ENCODE results near the gene PRR19.
"Not testable (repeated sequence)": the region's sequence is repeated elsewhere in the genome, so short reads cannot be mapped to it uniquely, and the experiment has no call there.

PRR19 gene

DNA sequence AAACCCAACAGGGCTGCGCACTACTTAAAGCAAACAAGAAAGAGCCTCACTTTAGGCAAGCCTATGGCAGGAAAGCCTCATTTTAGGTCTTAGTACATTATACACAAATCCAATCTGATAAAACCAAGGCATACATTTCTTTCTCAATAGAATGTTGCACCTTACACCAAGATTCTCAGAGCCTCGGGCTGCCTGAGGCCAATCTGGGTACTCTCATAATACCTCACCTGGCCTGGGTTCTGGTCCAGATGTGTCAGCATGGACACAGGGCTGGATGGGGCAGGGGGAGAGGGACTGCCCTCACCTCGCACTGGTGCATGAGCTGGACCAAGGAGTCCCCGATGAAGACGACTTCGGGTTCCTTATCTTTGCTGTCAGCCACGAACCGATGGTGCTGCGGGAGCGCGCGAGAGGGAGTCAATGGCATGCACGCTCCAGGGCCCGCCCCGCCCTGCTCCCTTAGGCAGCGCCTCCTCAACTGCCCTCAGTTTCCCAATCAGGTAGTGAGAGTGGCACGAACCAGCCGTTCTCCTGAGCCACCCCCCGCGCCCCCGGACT, at the start of gene PRR19:
TSS of gene PRR19 (plus strand) at position 487 of the 558 bp plus-strand sequence. CDS start 7,453 bp downstream, outside the sequence.
- no peak for DNase-seq (ENCODE audit: low spot score)

GRCh38 chr19:42252365-42253244, 49.3 kb upstream of the PRR19 start:
- no peak for DNase-seq (ENCODE audit: low spot score)

DNA sequence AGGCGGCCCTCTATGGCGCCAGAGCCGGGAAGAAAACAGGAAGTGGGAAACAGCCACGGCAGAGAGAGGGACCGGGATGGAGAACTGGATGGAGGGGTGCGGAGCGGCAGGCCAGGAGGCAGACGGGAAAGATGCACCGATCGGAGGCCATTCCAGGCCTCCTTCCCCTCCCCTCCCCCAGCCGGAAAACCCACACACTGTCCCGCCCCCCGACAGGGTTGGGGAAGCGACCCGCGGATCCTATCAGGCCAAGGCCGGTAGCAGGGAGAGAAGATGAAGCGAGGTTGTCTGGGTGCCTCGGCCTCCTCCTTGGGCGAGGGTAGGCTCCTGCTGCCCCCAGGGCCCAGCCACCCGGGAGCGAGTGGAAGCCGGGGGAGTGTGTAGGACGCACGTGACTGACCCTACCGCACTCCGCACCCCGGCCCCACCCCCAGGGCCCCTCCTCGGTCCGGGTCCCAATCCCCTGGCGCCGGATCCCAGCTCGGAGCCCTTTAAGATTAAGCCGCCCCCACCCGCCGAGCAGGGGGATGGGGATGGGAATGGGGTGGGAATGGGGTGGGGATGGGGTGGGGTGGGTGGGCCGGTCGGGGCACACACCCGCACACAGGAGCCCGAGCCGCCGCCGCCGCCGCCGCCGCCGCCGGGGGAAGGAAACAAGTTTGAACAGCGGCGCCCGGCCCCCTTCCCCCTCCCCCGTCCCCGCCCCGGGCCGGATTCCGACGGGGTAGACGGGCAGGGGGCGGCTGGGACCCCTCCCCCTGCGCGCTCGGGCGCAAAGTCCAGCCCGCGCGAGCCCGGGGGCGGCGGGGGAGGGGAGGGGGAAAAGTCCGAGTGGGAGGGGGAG, 48.5 kb upstream of the PRR19 start:
- DNase-seq (ENCODE audit: low spot score), result peak; percentile 84

- DNase-seq (ENCODE audit: low spot score), result peak; percentile 73
Observed at GRCh38 chr19:42254089-42254849, 47.7 kb upstream of the PRR19 start.

GRCh38 chr19:42254850-42255765, 46.8 kb upstream of the PRR19 start, which contains the start of gene ERF:
Gene ERF (minus strand): TSS chr19:42255128. CDS start chr19:42254999, 129 bp downstream.
- peak; percentile 97 for DNase-seq (ENCODE audit: low spot score)

DNA sequence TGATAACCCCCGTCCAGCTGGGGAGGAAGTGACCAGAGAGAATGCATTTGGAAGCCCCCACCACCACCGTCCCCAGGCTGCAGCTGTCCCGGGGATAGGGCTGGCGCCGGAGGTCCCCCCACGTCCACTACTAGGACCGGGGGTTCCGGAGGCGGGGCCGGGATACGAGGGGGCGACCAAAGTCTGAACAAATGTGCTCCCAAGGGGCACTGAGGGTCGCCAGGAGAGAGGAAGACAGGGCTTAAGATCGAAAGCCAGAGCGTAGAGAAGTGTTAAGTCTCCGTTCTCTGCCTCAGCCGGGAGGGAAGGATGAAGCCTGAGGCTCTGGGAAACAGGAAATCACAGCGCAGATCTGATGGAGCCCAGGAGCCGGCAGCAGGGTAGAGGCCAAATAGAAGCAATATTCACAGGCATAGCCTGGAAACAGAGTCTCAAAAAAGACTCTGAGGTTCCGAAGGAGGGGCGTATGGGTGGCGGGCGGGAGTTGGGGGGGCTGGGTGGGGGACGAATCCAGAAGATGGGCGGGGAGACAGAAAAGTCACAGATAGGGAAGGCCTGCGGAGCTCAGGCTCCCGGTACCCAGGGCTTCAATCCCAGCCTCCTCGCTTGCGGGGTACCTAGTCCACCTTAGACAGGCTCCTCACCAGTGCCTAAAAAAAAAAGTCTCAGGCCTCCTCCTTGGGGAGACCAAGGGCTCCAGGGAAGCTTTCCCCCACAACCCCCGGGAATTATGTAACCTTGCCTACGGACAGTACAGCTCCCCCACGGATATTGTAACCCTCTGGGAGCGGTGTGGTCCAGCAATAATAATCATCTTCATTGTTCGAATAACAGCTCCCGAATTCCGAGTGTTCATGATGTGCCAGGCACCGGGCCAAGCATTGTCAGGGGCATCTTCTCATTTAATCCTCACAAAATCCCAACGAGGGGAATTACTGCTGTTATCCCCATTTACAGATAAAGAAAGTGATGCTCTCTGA, 45.9 kb upstream of the PRR19 start:
- DNase-seq (ENCODE audit: low spot score), result peak; percentile 57

DNA sequence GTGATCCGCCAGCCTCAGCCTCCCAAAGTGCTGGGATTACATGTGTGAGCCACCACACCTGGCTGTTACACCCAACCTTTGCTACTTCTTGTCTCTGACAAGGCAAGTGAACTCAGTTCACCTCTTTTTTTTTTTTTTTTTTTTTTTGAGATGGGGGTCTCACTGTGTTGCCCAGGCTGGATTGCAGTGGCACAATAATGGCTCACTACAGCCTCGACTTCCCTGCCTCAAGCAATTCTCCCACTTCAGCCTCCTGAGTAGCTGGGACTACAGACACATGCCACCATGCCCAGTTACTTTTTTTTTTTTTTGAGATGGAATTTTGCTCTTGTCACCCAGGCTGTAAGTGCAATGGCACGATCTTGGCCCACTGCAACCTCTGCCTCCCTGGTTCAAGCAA, 44.1 kb upstream of the PRR19 start:
- not testable (repeated sequence) for DNase-seq (ENCODE audit: low spot score)

- no peak for DNase-seq (ENCODE audit: low spot score)
Observed at GRCh38 chr19:42261763-42262162, 40.2 kb upstream of the PRR19 start.

DNA sequence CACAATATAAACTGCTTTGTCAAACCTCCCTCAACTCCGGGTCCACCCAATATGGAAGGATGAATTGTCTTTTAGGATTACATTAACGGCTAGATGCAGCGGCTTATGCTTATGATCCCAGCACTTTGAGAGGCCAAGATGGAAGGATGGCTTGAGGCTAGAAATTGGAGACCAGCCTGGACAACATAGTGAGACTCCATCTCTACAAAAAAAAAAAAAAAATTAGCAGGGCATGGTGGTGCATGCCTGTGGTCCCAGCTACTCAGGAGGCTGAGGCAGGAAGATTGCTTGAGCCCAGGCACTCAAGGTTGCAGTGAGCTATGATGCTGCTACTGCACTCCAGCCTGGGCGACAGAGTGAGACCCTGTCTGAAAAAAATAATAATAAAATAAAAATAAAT, 35.8 kb upstream of the PRR19 start:
- not testable (repeated sequence) for DNase-seq (ENCODE audit: low spot score)

- not testable (repeated sequence) for DNase-seq (ENCODE audit: low spot score)
Observed at GRCh38 chr19:42266928-42267603, 34.9 kb upstream of the PRR19 start.

DNA sequence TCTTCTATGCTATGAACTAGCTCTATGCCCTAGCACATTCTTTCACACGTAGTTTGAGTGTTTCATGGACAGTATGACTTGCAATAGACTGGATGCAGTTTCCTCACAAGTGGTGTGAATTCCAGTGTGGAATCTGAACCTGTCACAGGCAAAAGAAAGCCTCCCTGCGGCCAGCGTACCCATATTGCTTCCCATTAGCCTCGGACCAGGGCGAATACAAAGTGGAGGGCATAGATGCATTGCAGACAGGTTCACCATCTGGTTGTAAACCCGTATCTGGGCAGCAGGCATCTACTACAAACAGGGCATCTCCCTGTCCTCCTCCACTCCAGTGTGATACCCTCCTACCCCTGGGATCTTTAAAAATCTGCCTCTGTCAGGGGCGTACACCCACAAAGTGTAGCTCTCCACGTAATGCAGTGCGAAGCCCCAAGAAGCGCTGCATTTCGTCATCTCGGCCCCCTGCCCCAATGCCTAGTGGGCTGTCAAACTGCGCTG, 34.2 kb upstream of the PRR19 start:
- no peak for DNase-seq (ENCODE audit: low spot score)

DNA sequence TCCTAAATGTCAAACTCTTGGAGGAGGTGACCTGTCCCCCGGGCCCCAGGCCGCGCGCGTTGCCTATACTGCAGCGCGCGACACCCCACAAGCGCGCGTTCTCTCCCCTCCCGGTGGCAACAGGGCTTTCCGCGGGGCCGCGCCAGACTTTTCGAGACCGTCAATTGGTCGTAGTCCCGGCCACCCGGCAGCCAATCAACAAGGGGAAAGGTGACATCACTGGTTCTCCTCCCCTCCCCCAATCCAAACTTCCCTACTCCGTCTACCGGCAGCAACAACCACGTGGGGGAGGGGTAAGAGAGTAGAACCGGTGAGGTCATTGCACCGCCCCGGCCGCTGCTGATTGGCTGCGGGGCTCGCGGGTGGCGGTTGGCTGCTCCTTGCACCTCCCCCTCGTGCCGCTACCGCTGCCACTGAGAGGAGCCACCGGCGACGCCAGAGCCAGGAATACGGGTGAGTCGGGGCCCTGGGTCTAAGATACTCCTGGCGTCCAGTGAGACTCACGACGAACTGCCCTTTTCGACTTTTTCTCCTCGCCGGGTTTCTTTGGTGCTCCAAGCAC, 33.7 kb upstream of the PRR19 start:
- peak; percentile 91 for DNase-seq (ENCODE audit: low spot score)

DNA sequence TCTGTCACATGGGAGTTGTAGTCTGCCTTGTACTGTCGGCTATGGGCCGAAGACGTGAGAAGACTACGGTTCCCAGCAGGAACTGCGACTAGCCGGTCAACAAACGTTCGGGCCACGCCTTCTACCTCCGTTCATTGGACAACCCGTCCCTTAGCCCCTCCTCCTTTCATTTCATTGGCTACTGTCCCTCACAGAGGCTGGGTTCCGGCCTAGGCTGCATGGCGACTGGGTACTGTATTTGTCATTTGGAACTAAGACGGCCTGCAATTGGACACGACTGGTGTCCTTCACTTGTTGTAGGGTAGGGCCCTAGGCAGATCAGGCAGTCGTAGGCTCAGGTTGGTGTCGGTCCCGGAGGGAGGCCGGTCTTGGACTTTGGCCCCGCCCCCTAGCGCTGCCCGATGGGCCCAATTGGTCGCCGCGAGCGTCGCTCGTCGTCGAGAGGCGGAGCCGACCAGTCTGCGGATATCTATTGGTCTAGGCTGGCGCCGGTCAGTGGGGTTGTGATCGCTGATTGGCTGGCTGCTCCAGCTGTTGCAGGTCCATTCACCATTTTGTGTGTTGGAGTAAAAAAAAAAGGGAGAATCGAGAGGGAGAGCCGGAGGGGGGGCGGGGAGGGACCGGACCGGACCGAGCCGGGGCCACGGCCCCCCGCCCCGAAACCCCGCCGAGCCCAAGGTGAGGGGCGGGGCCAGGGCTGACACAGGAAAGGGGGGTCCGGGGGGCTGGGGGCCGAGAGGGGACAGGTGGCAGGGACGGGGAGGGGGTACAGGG, 33.0 kb upstream of the PRR19 start, which contains the start of gene CIC:
TSS of gene CIC (plus strand) at position 549 of the 774 bp plus-strand sequence. CDS start 2,532 bp downstream, outside the sequence.
- DNase-seq (ENCODE audit: low spot score), result peak; percentile 94

- no peak for DNase-seq (ENCODE audit: low spot score)
Observed at GRCh38 chr19:42269478-42270345, 32.2 kb upstream of the PRR19 start.

DNA sequence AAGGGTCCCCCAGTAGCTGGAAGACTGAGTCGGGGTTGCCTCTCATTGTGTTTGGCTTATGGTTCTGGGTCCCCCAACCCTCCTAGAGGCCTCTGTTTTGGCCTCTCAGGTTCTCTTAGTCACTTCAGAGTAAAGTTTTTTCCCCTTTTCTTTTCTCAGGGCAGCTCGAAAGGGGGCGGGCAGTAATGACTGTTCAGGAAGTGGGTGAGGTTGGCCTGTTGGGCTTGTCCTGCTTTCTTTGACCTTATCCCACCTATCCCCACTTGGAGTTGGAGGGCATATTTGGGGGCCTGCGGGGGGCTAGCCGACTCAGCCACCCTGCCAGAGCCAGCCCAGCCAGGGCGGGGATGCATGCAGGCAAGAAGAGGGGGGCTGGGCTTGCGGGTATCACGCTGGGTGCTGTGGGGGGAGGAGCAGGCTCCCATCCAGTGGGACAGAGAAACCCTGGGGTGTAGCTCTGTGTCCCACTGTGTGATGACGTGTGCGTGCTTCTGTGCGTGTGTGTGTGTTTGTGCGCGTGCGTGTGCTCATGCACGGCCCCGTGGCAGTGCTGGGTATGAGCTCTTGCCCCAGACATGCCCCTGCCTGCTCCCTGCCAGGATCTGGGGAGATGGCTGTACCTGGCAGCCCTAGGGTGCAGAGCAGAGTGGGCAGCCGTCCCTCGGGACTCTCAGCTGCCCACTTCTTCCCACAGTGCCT, 31.4 kb upstream of the PRR19 start:
- no peak for DNase-seq (ENCODE audit: low spot score)

- DNase-seq (ENCODE audit: low spot score), result no peak
Observed at GRCh38 chr19:42271045-42271419, 30.9 kb upstream of the PRR19 start.

Measured in D341Med (cell line).